NCI-H2107 (cell line): Measurements from ENCODE around the gene PLD4.
A peak's percentile ranks its signal among the peaks of the same experiment; 100 is the strongest.
"Not testable (repeated sequence)": the region's sequence is repeated elsewhere in the genome, so short reads cannot be mapped to it uniquely, and the experiment has no call there.

Experiments used
- DNase-seq: peaks from one replicate; lab custom pipeline; 2025; lab: John Stamatoyannopoulos, UW

The PLD4 gene, protein sequence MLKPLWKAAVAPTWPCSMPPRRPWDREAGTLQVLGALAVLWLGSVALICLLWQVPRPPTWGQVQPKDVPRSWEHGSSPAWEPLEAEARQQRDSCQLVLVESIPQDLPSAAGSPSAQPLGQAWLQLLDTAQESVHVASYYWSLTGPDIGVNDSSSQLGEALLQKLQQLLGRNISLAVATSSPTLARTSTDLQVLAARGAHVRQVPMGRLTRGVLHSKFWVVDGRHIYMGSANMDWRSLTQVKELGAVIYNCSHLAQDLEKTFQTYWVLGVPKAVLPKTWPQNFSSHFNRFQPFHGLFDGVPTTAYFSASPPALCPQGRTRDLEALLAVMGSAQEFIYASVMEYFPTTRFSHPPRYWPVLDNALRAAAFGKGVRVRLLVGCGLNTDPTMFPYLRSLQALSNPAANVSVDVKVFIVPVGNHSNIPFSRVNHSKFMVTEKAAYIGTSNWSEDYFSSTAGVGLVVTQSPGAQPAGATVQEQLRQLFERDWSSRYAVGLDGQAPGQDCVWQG

DNA sequence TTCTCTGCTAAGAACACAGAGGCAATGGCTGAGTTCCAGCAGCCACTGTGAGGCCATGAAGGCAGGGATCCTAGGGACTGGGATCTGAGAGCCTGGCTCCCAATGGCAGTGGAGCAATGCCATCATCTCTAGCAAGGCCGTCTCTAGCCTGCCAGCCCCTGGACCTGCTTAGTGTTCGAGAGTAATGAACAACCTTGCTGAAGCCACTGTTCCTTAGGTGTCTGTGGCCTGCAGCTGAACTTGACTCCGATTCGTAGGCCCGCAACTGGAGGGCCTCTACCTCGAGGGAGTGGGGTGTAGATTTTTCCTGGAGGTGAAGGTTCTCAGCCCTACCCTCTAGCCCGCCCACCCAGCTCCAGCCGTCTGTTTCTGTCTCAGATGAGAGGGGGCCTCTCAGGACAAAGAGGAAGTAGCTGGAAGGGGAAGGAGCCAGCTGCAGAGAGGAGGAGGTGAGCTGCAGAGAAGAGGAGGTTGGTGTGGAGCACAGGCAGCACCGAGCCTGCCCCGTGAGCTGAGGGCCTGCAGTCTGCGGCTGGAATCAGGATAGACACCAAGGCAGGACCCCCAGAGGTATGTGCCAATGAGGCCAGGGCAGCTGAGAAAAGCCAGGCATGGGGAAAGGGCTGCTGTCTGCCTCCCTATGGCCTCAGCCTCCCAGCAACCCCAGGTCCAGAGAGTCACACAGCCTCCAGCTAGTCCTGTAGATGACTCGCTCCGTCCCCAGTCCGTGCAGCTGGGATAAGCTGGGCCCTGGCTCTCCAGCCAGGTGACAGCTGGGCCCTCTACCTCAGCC lies at the start of gene PLD4:
Gene PLD4, plus strand, starts transcription at position 459 of the 793 bp plus-strand sequence. CDS start 2,262 bp downstream, outside the sequence.
- DNase-seq = no peak

DNA sequence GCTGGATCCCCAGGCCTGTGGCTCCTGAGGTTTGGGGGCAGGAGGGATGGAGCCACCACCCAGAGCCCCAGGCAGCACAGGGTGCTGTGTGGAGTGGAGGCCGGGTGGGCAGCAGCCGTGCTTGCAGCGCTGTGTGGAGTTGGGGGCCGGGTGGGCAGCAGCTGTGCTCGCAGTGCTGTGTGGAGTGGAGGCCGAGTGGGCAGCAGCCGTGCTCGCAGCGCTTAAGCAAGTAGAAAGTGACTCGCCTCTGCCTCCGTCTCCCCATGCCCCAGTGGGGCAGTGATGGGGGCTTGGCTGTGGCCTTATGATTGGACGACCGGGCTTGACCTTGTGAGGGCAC lies 49.3 kb upstream of the PLD4 start:
- no peak for DNase-seq

DNA sequence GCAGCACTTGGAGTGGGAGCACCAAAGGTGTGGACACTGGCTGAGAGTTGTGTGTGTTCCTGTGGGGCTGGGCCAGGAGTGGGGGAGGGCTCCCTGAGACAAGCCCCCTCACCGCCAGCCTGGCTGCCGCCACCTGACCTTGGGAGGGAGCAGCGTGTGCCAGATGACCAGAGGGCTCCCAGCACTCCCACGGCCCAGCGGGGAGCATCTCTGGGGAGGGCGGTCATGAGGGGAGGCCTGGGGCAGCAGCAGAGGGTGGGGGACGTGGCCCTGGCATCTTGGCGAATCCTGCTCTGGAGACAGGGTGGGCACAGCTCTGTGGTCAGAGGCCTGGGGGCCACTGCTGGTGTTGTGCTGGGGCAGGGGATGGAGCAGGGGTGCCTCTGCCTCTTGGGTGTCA lies 48.9 kb upstream of the PLD4 start:
- no peak for DNase-seq

DNA sequence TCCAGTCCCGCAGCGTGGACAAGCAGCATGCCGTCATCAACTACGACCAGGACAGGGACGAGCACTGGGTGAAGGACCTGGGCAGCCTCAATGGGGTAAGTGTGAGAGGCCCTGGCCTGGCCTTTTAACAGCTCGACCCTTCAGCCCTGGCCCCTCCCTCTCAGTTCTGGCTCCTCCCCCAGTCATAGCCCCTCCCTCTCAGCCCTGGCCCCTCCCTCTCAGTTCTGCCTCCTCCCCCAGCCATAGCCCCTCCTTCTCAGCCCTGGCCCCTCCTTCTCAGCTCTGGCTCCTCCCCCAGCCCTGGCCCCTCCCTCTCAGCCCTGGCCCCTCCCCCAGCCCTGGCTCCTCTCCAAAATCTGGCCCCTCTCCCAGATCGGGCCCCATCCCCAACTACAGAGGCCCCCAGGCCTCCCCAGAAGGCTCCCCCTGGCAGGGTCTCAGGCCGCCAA lies 48.4 kb upstream of the PLD4 start:
- no peak for DNase-seq

DNA sequence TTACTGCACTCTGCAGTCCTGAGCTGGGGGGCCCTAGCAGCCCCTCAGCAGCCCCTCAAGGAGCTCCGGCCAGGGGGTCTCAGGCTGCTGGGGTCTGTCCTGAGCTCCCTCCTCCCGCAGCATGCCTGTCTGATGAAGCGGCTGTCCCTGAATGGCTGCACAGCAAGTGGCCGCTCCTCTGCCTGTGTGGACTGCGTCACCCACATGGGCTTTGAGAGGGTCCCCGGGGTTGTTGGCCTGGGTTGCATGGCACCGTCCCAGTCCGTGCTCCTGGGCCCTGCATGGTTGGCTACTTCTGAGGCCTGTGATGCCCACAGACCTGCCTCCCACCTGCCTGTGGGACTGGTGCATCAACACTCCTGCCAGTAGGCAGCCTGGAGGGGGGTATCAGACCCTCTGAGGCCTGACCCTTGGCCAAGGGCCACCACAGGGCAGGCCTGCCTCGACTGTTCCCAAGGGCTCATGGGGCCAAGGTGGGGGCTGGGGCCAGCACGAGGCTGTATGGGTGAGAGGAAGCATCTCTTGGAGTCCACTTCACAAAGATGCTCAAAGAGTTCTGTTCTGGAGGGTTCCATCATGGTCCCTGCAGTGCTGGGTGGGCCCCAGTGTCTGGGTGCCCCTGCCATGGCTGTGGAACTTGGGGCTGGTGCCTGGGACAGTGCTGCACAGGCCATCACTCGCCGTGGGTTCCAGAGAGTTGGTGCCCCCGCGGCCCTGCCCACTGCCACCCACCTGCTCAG lies 47.4 kb upstream of the PLD4 start:
- DNase-seq = no peak

DNA sequence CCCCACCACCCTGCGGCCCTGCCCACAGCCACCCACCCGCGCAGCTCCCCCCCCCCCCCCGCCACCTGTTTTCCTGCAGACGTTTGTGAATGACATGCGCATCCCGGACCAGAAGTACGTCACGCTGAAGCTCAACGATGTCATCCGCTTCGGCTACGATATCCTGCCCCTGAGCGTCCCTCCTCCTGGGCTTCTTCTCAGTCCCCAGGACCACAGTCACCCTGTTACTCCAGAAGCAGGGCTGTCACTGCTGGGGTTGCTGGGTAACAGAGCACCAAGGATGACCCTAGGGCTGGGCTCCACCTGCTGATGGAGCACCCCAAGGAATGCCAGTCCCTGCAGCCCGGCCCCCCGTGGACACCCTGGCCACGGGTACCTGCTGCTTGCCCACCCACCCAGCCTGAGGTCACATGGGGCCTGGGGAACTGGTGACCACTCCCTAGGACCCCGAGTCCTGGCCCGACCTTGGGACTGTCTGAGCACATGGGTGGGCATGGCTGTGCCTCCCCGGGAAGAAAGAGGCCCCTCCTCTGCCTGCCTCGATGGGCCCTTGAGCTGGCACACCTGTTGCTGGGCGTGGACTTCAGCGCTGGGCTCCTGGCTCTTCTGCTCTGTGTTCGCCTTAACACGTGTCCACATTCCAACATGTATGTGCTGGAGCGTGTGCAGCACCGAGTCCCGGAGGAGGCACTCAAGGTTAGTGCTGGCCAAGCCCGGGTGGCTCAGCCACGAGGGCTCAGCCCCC lies 46.7 kb upstream of the PLD4 start:
- no peak for DNase-seq

DNA sequence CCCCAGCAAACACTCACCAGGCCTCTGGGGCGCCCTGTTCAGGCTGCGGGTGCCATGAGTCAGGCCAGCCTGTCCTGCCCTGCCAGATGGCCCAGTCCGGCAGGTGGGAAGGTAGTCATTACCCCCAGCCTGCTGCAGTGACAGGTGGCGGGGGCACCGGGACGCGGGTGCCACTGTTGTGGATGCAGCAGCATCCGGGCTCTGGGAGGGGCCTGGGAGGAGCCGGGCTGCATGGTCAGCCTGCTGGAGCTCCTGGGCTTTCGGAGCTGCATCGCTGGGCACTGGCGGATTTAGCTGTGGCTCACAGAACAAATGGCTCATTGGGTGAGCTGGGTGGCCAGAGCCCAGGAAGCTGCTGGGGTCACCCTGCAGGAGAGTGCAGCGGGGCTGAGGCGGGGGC lies 46.1 kb upstream of the PLD4 start:
- no peak for DNase-seq

DNA sequence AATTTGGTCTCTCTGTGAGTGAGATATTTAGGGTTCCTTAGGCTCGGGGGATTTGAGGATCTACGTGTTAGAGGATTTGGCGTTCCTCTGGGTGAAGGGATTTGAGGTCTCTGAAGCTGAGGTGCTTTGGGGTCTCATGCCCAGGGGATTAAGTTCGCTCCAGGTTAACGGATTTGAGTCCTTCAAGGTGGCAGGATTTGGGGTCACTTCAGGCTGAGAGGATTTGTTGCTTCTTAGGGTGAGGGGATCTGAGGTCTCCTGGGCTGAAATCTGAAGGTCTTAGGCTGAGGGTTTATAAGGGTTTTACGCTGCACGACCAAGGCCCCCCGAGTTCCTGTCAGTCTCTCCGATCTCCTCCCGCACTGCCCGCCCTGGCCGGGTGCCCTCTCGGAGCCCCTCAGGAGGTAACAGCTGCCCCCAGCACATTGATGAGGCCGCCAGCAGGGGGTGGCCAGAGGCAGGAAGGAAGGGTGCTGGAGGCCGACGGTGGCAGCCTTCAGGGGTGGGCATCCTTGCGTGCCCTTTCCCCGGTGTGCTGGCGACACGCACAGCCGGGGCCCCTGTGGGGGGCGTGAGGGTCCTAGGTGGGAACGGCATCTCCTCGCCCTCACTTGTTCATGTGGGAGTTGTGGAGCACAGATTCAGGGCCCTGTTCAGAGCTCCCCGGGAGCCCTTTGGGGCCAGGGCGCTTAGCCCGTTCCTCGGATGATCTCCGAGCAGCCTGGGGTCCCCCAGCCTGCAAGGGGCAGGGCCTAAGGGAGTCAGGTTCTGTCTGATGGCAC lies 45.3 kb upstream of the PLD4 start:
- no peak for DNase-seq

DNA sequence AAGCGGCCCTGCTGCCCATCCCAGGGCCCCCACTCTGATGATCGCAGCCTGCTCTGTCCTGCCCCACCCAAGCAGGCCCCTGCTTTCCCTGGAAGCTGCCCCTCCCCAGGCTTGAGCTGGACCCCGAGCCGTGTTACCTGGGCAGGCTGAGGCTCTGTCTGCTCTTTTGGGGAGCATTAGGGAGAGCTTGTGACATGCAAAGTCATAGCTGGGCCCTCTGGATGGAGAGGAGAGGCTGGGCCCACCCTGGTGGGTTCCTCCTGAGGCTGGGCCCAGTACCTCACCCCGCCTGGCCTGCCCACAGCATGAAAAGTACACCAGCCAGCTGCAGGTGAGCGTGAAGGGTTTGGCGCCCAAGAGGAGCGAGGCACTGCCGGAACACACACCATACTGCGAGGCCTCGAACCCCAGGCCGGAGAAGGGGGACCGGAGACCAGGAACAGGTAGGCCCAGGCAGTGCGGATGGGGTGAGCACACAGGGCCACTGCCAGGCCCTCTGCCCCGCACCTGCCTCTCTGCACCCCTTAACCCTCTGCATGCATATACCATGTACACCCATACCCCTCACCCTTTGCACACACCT lies 44.6 kb upstream of the PLD4 start:
- no peak for DNase-seq

DNA sequence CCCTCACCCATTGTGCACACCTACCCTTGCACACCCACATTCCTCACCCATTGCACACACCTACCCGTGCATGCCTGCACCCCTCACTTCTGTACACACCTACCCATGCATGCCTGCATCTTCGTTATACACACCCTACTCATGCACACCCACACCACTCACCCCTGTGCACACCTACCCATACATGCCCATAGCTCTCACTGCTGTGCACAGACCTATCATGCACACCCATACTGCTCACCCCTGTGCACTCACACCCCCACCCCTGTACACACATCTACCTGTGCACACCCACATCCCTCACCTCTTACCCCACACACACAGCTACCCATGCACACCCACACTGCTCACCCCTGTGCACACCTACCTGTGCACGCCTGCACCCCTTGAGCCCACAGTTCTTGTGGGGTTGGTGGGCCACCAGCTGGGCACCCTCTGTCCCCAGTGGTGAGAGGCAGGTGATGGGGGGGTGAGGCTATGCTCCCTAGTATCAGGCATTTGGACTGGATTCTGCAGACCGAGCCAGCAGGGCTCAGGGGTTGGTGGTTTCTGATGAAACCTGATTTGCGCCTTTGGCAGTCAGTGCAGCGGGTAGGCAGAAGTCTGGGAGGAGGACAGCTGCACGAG lies 44.0 kb upstream of the PLD4 start:
- no peak for DNase-seq

DNA sequence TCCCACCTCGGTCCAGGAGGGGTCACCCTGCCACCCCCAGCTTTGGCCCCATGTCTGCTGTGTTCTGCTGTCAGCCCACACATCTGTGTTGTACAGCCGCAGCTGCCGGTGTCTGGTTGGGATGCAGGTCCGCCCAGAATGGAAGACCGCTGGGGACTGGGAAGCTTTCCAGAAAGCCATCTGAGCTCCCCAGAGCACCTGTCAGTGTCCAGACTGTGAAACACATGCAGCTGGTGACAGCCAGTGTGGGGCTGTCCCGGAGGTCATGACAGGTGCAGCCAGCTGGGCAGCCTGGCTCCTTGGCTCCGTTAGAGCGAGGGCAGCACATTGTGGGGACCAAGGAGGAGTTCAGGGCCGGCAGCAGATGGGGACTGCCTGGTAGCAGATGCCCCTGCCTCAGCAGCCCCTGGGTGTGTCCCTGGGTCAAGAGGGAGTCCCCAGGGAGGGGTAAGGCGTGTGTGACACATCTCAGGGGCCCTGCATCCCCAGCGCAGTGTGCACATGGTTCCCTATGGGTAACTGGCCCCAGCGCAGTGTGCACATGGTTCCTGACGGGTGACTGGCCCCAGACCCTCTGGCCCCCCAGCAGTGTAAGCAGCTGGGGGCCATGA lies 43.2 kb upstream of the PLD4 start:
- DNase-seq = peak; percentile 93

DNA sequence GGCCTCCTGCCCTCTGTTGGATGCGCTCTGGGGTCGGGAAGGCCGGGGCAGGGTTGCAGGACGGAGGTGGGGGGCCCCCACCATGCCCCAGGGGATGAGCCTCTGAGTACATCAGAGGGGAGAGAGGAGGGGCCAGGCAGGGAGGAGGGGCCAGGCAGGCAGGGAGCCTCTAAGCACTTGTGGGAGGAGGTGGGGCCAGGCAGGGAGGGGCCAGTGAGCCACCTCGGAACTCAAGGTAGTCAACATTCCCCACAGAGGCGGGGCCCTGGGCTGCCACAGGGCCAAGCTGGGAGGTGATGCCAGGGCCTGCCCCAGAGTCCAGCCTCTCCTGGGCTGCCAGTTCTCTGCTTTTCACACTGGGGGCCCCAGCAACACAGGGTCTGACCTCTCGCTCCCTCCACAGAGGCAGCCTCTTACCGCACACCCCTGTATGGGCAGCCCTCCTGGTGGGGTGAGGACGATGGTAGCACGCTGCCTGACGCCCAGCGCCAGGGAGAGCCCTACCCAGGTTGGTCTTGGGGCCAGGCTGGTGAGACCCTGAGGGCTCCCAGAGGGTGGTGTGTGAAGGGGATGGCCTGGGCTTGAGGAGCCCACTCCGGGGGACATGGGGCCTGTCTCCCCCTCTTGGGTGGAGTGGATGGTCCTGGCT lies 42.2 kb upstream of the PLD4 start:
- no peak for DNase-seq

DNA sequence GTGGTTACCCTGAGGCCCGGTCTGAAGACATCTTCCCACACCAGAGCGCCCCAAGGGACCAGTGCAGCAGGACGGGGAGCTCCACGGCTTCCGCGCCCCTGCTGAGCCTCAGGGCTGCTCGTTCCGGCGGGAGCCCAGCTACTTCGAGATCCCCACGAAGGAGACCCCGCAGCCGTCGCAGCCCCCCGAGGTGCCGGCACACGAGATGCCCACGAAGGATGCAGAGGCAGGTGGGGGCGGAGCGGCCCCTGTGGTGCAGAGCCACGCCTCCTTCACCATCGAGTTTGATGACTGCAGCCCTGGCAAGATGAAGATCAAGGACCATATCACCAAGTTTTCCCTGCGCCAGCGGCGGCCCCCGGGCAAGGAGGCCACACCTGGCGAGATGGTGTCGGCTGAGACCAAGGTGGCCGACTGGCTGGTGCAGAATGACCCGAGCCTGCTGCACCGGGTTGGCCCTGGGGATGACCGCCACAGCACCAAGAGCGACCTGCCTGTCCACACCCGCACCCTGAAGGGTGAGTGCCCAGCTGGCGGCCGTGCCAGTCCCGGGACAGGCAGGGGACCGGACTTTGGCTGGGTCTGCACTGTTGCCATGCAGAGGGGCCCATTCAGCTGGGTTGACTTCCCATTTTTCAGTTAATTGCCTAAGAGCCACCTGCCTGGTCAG lies 41.6 kb upstream of the PLD4 start:
- DNase-seq = no peak

DNA sequence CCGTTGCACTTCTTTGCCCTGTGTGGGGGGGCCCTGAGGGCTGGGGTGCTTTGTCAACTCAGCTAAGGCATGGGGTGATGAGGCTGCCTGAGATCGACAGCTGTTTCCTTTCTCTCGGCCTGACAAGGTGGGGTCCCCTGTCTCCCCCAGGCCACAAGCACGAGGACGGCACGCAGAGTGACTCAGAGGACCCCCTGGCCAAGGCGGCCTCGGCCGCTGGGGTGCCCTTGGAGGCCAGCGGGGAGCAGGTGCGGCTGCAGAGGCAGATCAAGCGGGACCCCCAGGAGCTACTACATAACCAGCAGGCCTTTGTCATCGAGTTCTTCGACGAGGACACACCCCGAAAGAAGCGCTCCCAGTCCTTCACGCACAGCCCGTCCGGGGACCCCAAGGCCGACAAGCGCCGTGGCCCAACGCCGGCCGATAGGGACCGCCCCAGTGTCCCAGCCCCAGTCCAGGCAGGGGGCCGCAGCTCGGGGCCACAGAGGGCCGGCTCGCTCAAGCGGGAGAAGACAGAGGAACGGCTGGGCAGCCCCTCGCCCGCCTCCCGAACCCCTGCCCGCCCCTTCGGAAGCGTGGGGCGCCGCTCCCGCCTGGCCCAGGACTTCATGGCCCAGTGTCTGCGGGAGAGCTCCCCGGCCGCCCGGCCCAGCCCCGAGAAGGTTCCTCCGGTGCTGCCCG lies 40.9 kb upstream of the PLD4 start:
- DNase-seq = no peak

DNA sequence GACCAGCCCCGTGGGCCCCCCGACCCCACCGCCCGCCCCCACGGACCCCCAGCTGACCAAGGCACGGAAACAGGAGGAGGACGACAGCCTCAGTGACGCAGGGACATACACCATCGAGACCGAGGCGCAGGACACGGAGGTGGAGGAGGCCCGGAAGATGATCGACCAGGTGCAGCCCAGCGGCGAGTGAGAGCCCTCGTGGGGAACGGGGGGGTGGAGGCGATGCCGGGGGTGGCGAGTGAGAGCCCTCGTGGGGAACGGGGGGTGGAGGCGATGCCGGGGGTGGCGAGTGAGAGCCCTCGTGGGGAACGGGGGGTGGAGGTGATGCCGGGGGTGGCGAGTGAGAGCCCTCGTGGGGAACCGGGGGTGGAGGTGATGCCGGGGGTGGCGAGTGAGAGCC lies 40.3 kb upstream of the PLD4 start:
- not testable (repeated sequence) for DNase-seq

DNA sequence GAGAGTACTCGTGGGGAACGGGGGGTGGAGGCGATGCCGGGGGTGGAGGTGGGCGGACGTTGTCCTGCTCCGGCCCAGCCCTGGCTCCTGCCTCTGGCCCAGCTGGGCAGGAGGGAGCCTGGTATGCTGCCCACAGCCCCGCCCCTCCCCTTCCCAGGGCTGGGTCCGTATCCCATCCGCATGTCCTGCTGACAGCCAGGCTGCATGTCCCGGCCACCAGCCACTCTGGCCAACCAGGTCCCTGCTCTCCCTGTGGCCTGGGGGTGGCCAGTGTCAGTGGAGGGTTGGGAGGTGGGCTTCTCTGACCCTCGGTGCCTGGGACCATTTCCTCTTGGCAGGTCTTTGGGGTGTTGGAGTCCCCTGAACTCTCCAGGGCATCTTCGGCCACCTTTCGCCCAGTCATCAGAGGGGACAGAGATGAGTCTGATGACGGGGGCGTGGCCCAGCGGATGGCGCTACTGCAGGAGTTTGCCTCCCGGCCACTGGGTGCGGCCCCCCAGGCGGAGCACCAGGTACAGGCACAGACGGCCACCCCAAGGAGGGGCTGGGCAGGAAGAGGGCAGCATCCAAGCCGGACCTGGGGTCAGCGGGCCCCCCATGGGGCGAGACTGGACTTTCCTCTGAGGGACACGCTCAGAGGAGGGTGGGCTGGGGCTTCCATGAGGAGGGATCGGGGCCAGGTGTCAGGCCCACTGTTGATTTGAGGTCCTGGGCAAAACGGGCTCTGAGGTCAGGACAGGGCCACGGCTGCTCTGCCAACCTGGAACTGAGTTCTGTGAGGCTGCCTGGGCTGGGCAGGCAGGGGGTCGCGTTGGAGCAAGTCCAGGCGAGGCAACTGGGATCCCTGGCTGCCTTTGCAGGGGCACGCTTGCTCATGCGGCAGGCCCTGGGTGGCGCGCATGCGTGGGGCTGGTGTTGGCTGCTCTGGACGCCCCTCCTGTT lies 39.4 kb upstream of the PLD4 start:
- no peak for DNase-seq
